ENCODE results near the gene GPR161. TPM values are rescaled to one million over a fixed set of nuclear protein-coding genes. Genes with fewer than 3 reads are reported as not detected.

The GPR161 gene
- total and polyA plus RNA-seq, 10 of the 15 experiments (the other 5 are each of a cell fraction or from before 2014, with no cell fraction given), result 0.07 to 0.49 (median 0.34) TPM; not detected in 2

DNA sequence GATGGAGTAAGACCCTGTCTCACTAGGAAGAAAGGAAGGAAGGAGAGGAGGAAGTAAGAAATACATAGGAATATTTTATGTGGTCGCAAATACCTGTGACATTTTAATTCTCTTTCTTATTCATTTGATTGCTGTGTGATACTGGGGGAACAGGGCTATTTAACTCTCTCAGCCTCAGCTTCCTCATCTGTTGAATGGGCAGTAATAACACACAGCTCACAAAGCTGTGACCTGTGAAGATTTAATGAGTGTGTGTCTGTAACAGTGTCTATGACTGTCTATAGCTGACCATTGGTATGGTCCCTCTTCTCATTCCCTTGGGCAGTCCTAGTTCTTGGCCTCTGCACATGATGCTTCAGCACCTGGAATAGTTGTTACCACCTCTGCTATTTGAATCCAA lies 13.6 kb upstream of the GPR161 start (continued):
- TF ChIP-seq ZNF217 (IDR thresholded peaks at IDR 0.05) (no peak), RFX5 (IDR thresholded peaks at IDR 0.05; ENCODE audit: low read depth, low read length) (no peak), CHD2 (IDR thresholded peaks at IDR 0.05; ENCODE audit: borderline replicate concordance, low read depth, low read length) (no peak)

DNA sequence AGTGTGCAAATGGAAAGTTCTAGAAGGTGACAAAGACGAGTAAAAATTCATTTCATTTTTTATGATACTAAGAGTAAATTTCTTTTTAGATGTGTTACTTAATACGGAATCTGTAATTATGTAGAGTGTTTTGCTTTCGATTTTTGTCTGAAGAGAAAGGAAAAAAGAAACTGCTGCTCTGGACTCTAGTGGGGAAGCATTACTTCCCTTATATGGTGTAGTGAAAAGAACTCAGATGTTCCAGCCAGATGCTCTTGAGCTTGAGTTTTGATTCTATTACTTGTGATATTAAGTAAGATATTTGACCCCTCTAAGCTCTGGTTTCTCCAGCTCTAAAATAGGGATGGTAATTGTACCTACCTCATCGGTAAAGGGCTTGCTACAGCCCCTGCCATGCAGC lies 12.2 kb upstream of the GPR161 start:
- 17% methylated on average over 4 of the region's 4 CpGs for WGBS (ENCODE audit: insufficient coverage, insufficient replicate concordance, low lambda C conversion rate, missing lambda C conversion rate)
- no peaks in the 10 kb centered on the region for H3K36me3 ChIP-seq (ENCODE audit: control insufficient read depth in 2 of 2, insufficient read depth in 2 of 2, low read length in 1 of 2)
- ChIA-PET SMC1A (ENCODE audit: uncharacterized antibody, unreplicated experiment) (interaction anchor here (0.6 to 1.1 kb wide), 3 partner anchors 11 to 63 kb away, joined by 3 to 4 read pairs (median 3); no protein-coding TSS in a partner anchor), POLR2A (no interaction called here), CTCF (interaction anchor here (0.6 to 6.6 kb wide), 3 partner anchors 56 to 76 kb away, joined by 3 to 42 read pairs (median 3); partner anchors contain the start of gene SFT2D2), RAD21 (ENCODE audit: unreplicated experiment) (no interaction called here)
- ATAC-seq (peak; percentile 82), DNase-seq (ENCODE audit: low read depth, low spot score) (peak; percentile 45), FAIRE-seq (peak; percentile 85)
- H3K4me1 ChIP-seq (ENCODE audit: control insufficient read depth, insufficient read depth, low read length), result no peaks in the 10 kb centered on the region
- no peak overlapping the region for H3K4me3 ChIP-seq
- H3K4me2 ChIP-seq (ENCODE audit: control insufficient read depth, insufficient read depth), result no peak overlapping the region
- no peak for TF ChIP-seq CEBPB (IDR thresholded peaks at IDR 0.05; ENCODE audit: borderline replicate concordance in 1 of 2, low read depth in 2 of 2, low read length in 2 of 2)
- no peak for TF ChIP-seq SMAD1 (IDR thresholded peaks at IDR 0.05; ENCODE audit: low read depth, partially characterized antibody)
- no peak for TF ChIP-seq PAX5 (IDR thresholded peaks at IDR 0.05; ENCODE audit: borderline replicate concordance, low read depth, low read length)
- peak; percentile 51 to 91; a peak in 2 of 4 replicates for TF ChIP-seq SRF (IDR thresholded peaks at IDR 0.05; ENCODE audit: low read depth in 2 of 2, low read length in 2 of 2)
- no peak for TF ChIP-seq NBN (IDR thresholded peaks at IDR 0.05)
- TF ChIP-seq PAX8 (IDR thresholded peaks at IDR 0.05), result no peak
- TF ChIP-seq FOS (IDR thresholded peaks at IDR 0.05; ENCODE audit: borderline replicate concordance, extremely low read depth, insufficient read length), result no peak
- TF ChIP-seq, protein P1, sequence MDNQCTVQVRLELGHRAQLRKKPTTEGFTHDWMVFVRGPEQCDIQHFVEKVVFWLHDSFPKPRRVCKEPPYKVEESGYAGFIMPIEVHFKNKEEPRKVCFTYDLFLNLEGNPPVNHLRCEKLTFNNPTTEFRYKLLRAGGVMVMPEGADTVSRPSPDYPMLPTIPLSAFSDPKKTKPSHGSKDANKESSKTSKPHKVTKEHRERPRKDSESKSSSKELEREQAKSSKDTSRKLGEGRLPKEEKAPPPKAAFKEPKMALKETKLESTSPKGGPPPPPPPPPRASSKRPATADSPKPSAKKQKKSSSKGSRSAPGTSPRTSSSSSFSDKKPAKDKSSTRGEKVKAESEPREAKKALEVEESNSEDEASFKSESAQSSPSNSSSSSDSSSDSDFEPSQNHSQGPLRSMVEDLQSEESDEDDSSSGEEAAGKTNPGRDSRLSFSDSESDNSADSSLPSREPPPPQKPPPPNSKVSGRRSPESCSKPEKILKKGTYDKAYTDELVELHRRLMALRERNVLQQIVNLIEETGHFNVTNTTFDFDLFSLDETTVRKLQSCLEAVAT (IDR thresholded peaks at IDR 0.05), result 0 out of 2 replicates have a peak, but pooled peaks have one; percentile 13
- TF ChIP-seq CREM (IDR thresholded peaks at IDR 0.05; ENCODE audit: low read depth), result no peak
- TF ChIP-seq, protein P2, sequence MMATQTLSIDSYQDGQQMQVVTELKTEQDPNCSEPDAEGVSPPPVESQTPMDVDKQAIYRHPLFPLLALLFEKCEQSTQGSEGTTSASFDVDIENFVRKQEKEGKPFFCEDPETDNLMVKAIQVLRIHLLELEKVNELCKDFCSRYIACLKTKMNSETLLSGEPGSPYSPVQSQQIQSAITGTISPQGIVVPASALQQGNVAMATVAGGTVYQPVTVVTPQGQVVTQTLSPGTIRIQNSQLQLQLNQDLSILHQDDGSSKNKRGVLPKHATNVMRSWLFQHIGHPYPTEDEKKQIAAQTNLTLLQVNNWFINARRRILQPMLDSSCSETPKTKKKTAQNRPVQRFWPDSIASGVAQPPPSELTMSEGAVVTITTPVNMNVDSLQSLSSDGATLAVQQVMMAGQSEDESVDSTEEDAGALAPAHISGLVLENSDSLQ (IDR thresholded peaks at IDR 0.05), result no peak
- no peak for TF ChIP-seq RB1 (IDR thresholded peaks at IDR 0.05; ENCODE audit: borderline replicate concordance)
- TF ChIP-seq SIN3A (IDR thresholded peaks at IDR 0.05; ENCODE audit: low read depth, low read length), result no peak
- peak overlapping the region; percentile 45 for H3K27ac ChIP-seq (ENCODE audit: control insufficient read depth, insufficient read depth)
- BruUV-seq (replicated peaks), result no TSS peak
- no peak overlapping the region for H3K9ac ChIP-seq (ENCODE audit: control insufficient read depth, insufficient read depth, low read length)
- in situ Hi-C loops (cut with MboI), result no loop called here
- no peaks in the 10 kb centered on the region for H3K79me2 ChIP-seq (ENCODE audit: control insufficient read depth, insufficient read depth, low read length)
- H2AFZ ChIP-seq (ENCODE audit: control insufficient read depth, low read depth, low read length), result peak overlapping the region; percentile 59; the same call in 1 of the 2 replicates
- H3K9me3 ChIP-seq (replicated peaks; ENCODE audit: control insufficient read depth, insufficient read depth, low read length), result no peaks in the 10 kb centered on the region
- H4K20me1 ChIP-seq (ENCODE audit: control insufficient read depth, insufficient read depth), result no peaks in the 10 kb centered on the region
- intact Hi-C loops (cut with micrococcal nuclease; ENCODE audit: unreplicated experiment), result no loop called here
- no peaks in the 10 kb centered on the region for H3K27me3 ChIP-seq (replicated peaks in 1 of 2; ENCODE audit: control insufficient read depth in 2 of 2, insufficient read depth in 2 of 2, low read length in 1 of 2)
